ENCODE measurements around the gene RAD51AP1. TPM values are rescaled to one million over a fixed set of nuclear protein-coding genes. Genes with fewer than 3 reads are reported as not detected.

The RAD51AP1 gene
- total RNA-seq, 1 donor from 2014 or later: 2.3 TPM

- DNase-seq (ENCODE audit: low spot score): no peak
Measured at GRCh38 chr12:4545195-4545594, 6.5 kb downstream of the RAD51AP1 start.

GRCh38 chr12:4552191-4552590 lies 13.5 kb downstream of the RAD51AP1 start:
- DNase-seq (ENCODE audit: low spot score): no peak

- DNase-seq (ENCODE audit: low spot score): no peak
Measured at GRCh38 chr12:4553943-4554342, 15.3 kb downstream of the RAD51AP1 start.

GRCh38 chr12:4555804-4556203 lies 17.1 kb downstream of the RAD51AP1 start:
- DNase-seq (ENCODE audit: low spot score): no peak

- DNase-seq (ENCODE audit: low spot score): no peak
Measured at GRCh38 chr12:4556735-4557530, 18.2 kb downstream of the RAD51AP1 start.

GRCh38 chr12:4557586-4557985 lies 18.9 kb downstream of the RAD51AP1 start:
- DNase-seq (ENCODE audit: low spot score): no peak

- DNase-seq (ENCODE audit: low spot score): no peak
Measured at GRCh38 chr12:4558171-4558570, 19.5 kb downstream of the RAD51AP1 start.

GRCh38 chr12:4562034-4562657 lies 23.5 kb downstream of the RAD51AP1 start, which contains the start of gene DYRK4:
TSS of gene DYRK4 (plus strand) at chr12:4562208. CDS start at chr12:4562246, 38 bp downstream.
- peak; percentile 81 for DNase-seq (ENCODE audit: low spot score)

- no peak for DNase-seq (ENCODE audit: low spot score)
Measured at GRCh38 chr12:4563336-4563735, 24.6 kb downstream of the RAD51AP1 start.

- DNase-seq (ENCODE audit: low spot score): no peak
Measured at GRCh38 chr12:4564818-4565217, 26.1 kb downstream of the RAD51AP1 start.

- no peak for DNase-seq (ENCODE audit: low spot score)
Measured at GRCh38 chr12:4566474-4566873, 27.8 kb downstream of the RAD51AP1 start.

- DNase-seq (ENCODE audit: low spot score): no peak
Measured at GRCh38 chr12:4567073-4567881, 28.6 kb downstream of the RAD51AP1 start.

- DNase-seq (ENCODE audit: low spot score): no peak
Measured at GRCh38 chr12:4569261-4569660, 30.6 kb downstream of the RAD51AP1 start.

- no peak for DNase-seq (ENCODE audit: low spot score)
Measured at GRCh38 chr12:4572680-4573079, 34.0 kb downstream of the RAD51AP1 start.

GRCh38 chr12:4579305-4580102 lies 40.8 kb downstream of the RAD51AP1 start:
- no peak for DNase-seq (ENCODE audit: low spot score)

- DNase-seq (ENCODE audit: low spot score): no peak
Measured at GRCh38 chr12:4580281-4580688, 41.6 kb downstream of the RAD51AP1 start.

GRCh38 chr12:4584281-4584680 lies 45.6 kb downstream of the RAD51AP1 start:
- DNase-seq (ENCODE audit: low spot score): no peak

GRCh38 chr12:4584896-4585295 lies 46.2 kb downstream of the RAD51AP1 start:
- no peak for DNase-seq (ENCODE audit: low spot score)

GRCh38 chr12:4586500-4586899 lies 47.8 kb downstream of the RAD51AP1 start:
- DNase-seq (ENCODE audit: low spot score): no peak

GRCh38 chr12:4587108-4587507 lies 48.4 kb downstream of the RAD51AP1 start:
- DNase-seq (ENCODE audit: low spot score): no peak

GRCh38 chr12:4588916-4589315 lies 50.2 kb downstream of the RAD51AP1 start:
- no peak for DNase-seq (ENCODE audit: low spot score)

- no peak for DNase-seq (ENCODE audit: low spot score)
Measured at GRCh38 chr12:4589941-4590340, 51.3 kb downstream of the RAD51AP1 start.
